ENCODE data around the gene EXOC6B.
"Not testable (repeated sequence)": the region's sequence is repeated elsewhere in the genome, so short reads cannot be mapped to it uniquely, and the experiment has no call there.

Gene EXOC6B

GRCh38 chr2:72629062-72629461 lies 196.8 kb downstream of the EXOC6B start:
- H3K4me1 Mint-ChIP-seq (ENCODE audit: low read depth) = no peaks in the 10 kb centered on the region
- no peaks in the 10 kb centered on the region for H3K36me3 Mint-ChIP-seq (ENCODE audit: low read depth)
- H3K4me3 Mint-ChIP-seq = no peak overlapping the region
- H3K9me3 Mint-ChIP-seq = no peaks in the 10 kb centered on the region
- no peaks in the 10 kb centered on the region for H3K27me3 Mint-ChIP-seq (ENCODE audit: low read depth)
- no peak overlapping the region for H3K27ac Mint-ChIP-seq

GRCh38 chr2:72627083-72627482 lies 198.8 kb downstream of the EXOC6B start:
- Mint-ChIP-seq H3K4me1 (ENCODE audit: low read depth) (no peaks in the 10 kb centered on the region), H3K36me3 (ENCODE audit: low read depth) (no peaks in the 10 kb centered on the region), H3K27ac (no peak overlapping the region), H3K9me3 (no peaks in the 10 kb centered on the region), H3K27me3 (ENCODE audit: low read depth) (no peaks in the 10 kb centered on the region), H3K4me3 (no peak overlapping the region)

- Mint-ChIP-seq H3K4me1 (ENCODE audit: low read depth) (no peaks in the 10 kb centered on the region), H3K27ac (no peak overlapping the region), H3K4me3 (no peak overlapping the region), H3K36me3 (ENCODE audit: low read depth) (no peaks in the 10 kb centered on the region), H3K27me3 (ENCODE audit: low read depth) (no peaks in the 10 kb centered on the region), H3K9me3 (no peaks in the 10 kb centered on the region)
Measured at GRCh38 chr2:72625366-72625765, 200.5 kb downstream of the EXOC6B start.

- H3K36me3 Mint-ChIP-seq (ENCODE audit: low read depth) = no peaks in the 10 kb centered on the region
- no peaks in the 10 kb centered on the region for H3K4me1 Mint-ChIP-seq (ENCODE audit: low read depth)
- no peaks in the 10 kb centered on the region for H3K9me3 Mint-ChIP-seq
- H3K4me3 Mint-ChIP-seq = no peak overlapping the region
- no peaks in the 10 kb centered on the region for H3K27me3 Mint-ChIP-seq (ENCODE audit: low read depth)
- H3K27ac Mint-ChIP-seq = no peak overlapping the region
Measured at GRCh38 chr2:72623481-72623880, 202.4 kb downstream of the EXOC6B start.

GRCh38 chr2:72619626-72620025 lies 206.2 kb downstream of the EXOC6B start:
- Mint-ChIP-seq H3K4me1 (ENCODE audit: low read depth) (no peaks in the 10 kb centered on the region), H3K27ac (no peak overlapping the region), H3K4me3 (no peak overlapping the region), H3K36me3 (ENCODE audit: low read depth) (no peaks in the 10 kb centered on the region), H3K27me3 (ENCODE audit: low read depth) (no peaks in the 10 kb centered on the region), H3K9me3 (no peaks in the 10 kb centered on the region)

- no peak overlapping the region for H3K4me3 Mint-ChIP-seq
- H3K27ac Mint-ChIP-seq = no peak overlapping the region
- H3K9me3 Mint-ChIP-seq = no peaks in the 10 kb centered on the region
- H3K27me3 Mint-ChIP-seq (ENCODE audit: low read depth) = no peaks in the 10 kb centered on the region
- H3K36me3 Mint-ChIP-seq (ENCODE audit: low read depth) = no peaks in the 10 kb centered on the region
- no peaks in the 10 kb centered on the region for H3K4me1 Mint-ChIP-seq (ENCODE audit: low read depth)
Measured at GRCh38 chr2:72613931-72614330, 211.9 kb downstream of the EXOC6B start.

GRCh38 chr2:72612614-72613160 lies 213.1 kb downstream of the EXOC6B start:
- no peaks in the 10 kb centered on the region for H3K27me3 Mint-ChIP-seq (ENCODE audit: low read depth)
- H3K4me3 Mint-ChIP-seq = no peak overlapping the region
- no peaks in the 10 kb centered on the region for H3K4me1 Mint-ChIP-seq (ENCODE audit: low read depth)
- H3K27ac Mint-ChIP-seq = no peak overlapping the region
- no peaks in the 10 kb centered on the region for H3K36me3 Mint-ChIP-seq (ENCODE audit: low read depth)
- no peaks in the 10 kb centered on the region for H3K9me3 Mint-ChIP-seq

- H3K27me3 Mint-ChIP-seq (ENCODE audit: low read depth) = no peaks in the 10 kb centered on the region
- no peak overlapping the region for H3K4me3 Mint-ChIP-seq
- H3K36me3 Mint-ChIP-seq (ENCODE audit: low read depth) = no peaks in the 10 kb centered on the region
- H3K4me1 Mint-ChIP-seq (ENCODE audit: low read depth) = no peaks in the 10 kb centered on the region
- no peaks in the 10 kb centered on the region for H3K9me3 Mint-ChIP-seq
- H3K27ac Mint-ChIP-seq = no peak overlapping the region
Measured at GRCh38 chr2:72607189-72607588, 218.6 kb downstream of the EXOC6B start.

GRCh38 chr2:72605836-72606442 lies 219.9 kb downstream of the EXOC6B start:
- no peaks in the 10 kb centered on the region for H3K27me3 Mint-ChIP-seq (ENCODE audit: low read depth)
- no peak overlapping the region for H3K4me3 Mint-ChIP-seq

GRCh38 chr2:72604468-72604867 lies 221.4 kb downstream of the EXOC6B start:
- no peak overlapping the region for H3K27ac Mint-ChIP-seq
- H3K4me1 Mint-ChIP-seq (ENCODE audit: low read depth) = no peaks in the 10 kb centered on the region
- no peaks in the 10 kb centered on the region for H3K27me3 Mint-ChIP-seq (ENCODE audit: low read depth)
- H3K36me3 Mint-ChIP-seq (ENCODE audit: low read depth) = no peaks in the 10 kb centered on the region
- no peak overlapping the region for H3K4me3 Mint-ChIP-seq
- H3K9me3 Mint-ChIP-seq = no peaks in the 10 kb centered on the region

More at GRCh38 chr2:72605836-72606442, 219.9 kb downstream of the EXOC6B start:
- no peaks in the 10 kb centered on the region for H3K4me1 Mint-ChIP-seq (ENCODE audit: low read depth)
- H3K27ac Mint-ChIP-seq = no peak overlapping the region
- no peaks in the 10 kb centered on the region for H3K36me3 Mint-ChIP-seq (ENCODE audit: low read depth)
- H3K9me3 Mint-ChIP-seq = no peaks in the 10 kb centered on the region

GRCh38 chr2:72603481-72603880 lies 222.4 kb downstream of the EXOC6B start:
- Mint-ChIP-seq H3K4me3 (no peak overlapping the region), H3K4me1 (ENCODE audit: low read depth) (no peaks in the 10 kb centered on the region), H3K9me3 (no peaks in the 10 kb centered on the region), H3K36me3 (ENCODE audit: low read depth) (no peaks in the 10 kb centered on the region), H3K27ac (no peak overlapping the region), H3K27me3 (ENCODE audit: low read depth) (no peaks in the 10 kb centered on the region)

- H3K9me3 Mint-ChIP-seq = no peaks in the 10 kb centered on the region
- no peak overlapping the region for H3K4me3 Mint-ChIP-seq
- H3K27me3 Mint-ChIP-seq (ENCODE audit: low read depth) = no peaks in the 10 kb centered on the region
- H3K36me3 Mint-ChIP-seq (ENCODE audit: low read depth) = no peaks in the 10 kb centered on the region
- no peaks in the 10 kb centered on the region for H3K4me1 Mint-ChIP-seq (ENCODE audit: low read depth)
- H3K27ac Mint-ChIP-seq = no peak overlapping the region
Measured at GRCh38 chr2:72602711-72603110, 223.1 kb downstream of the EXOC6B start.

- Mint-ChIP-seq H3K9me3 (no peaks in the 10 kb centered on the region), H3K36me3 (ENCODE audit: low read depth) (no peaks in the 10 kb centered on the region), H3K4me1 (ENCODE audit: low read depth) (no peaks in the 10 kb centered on the region), H3K27ac (no peak overlapping the region), H3K27me3 (ENCODE audit: low read depth) (no peaks in the 10 kb centered on the region), H3K4me3 (no peak overlapping the region)
Measured at GRCh38 chr2:72602095-72602494, 223.7 kb downstream of the EXOC6B start.

GRCh38 chr2:72583836-72584235 lies 242.0 kb downstream of the EXOC6B start:
- H3K4me3 Mint-ChIP-seq; H3K36me3 Mint-ChIP-seq (ENCODE audit: low read depth); H3K9me3 Mint-ChIP-seq; H3K27me3 Mint-ChIP-seq (ENCODE audit: low read depth); H3K27ac Mint-ChIP-seq; H3K4me1 Mint-ChIP-seq (ENCODE audit: low read depth): not testable (repeated sequence)

GRCh38 chr2:72583376-72583775 lies 242.5 kb downstream of the EXOC6B start:
- H3K9me3 Mint-ChIP-seq = no peaks in the 10 kb centered on the region
- no peak overlapping the region for H3K27ac Mint-ChIP-seq

More at GRCh38 chr2:72583376-72583775, 242.5 kb downstream of the EXOC6B start:
- no peaks in the 10 kb centered on the region for H3K27me3 Mint-ChIP-seq (ENCODE audit: low read depth)
- H3K4me1 Mint-ChIP-seq (ENCODE audit: low read depth) = no peaks in the 10 kb centered on the region
- H3K36me3 Mint-ChIP-seq (ENCODE audit: low read depth) = no peaks in the 10 kb centered on the region
- H3K4me3 Mint-ChIP-seq = no peak overlapping the region
